ENCODE measurements around the gene INSR.
A peak's percentile ranks its signal among the peaks of the same experiment; 100 is the strongest.

Gene INSR

DNA sequence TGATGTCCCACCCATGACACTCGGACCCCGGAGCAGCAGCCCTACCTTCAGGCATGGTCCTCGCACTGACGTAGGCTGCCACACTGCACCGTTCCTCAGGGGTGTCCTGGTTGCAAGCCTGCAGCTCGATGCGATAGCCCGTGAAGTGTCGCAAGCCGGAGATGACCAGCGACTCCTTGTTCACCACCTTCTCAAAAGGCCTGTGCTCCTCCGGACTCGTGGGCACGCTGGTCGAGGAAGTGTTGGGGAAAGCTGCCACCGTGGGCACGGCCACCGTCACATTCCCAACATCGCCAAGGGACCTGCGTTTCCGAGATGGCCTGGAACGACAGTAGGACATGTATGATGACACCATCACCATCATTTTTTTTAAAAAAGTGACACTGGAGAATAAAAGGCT is 151.4 kb downstream of the INSR start:
- DNase-seq (ENCODE audit: low spot score): no peak

DNA sequence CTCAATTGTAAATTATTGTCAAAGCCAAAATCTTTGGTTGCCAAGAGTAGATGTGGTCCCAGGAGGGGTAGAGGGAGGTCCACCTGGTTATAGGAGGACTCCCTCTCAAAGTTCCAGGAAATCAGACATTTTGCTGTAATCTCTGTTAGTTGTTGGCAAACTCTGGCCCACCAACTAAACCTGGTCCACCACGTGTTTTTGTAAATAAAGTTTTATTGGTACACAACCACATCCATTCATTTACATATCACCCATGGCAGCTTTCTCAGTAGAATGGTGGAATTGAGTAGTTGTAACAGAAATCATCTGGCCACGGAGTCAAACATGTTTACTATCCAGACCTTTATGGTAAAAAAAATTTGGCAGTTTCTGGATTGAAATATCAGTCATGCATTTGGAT is 154.1 kb downstream of the INSR start:
- DNase-seq (ENCODE audit: low spot score): no peak

GRCh38 chr19:7139095-7139494 is 155.1 kb downstream of the INSR start:
- DNase-seq (ENCODE audit: low spot score): no peak

DNA sequence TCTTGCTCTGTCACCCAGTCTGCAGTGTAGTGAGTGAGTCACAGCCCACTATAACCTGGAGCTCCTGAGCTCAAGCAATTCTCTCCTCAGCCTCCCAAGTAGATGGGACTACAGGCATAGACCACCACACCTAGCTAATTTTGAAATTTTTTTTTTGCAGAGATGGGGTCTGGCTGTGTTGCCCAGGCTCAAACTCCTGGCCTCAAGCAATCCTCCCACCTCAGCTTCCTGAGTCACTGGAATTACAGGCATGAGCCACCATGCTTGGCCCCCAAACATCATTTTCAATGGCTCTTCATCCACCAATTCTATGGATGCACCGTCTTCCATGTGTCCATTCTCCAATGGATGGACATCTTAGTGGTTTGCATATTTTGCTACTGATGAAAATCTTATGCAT is 155.8 kb downstream of the INSR start:
- no peak for DNase-seq (ENCODE audit: low spot score)

- no peak for DNase-seq (ENCODE audit: low spot score)
These were observed 157.1 kb downstream of the INSR start for GRCh38 chr19:7137120-7137519.

GRCh38 chr19:7132054-7132453 is 162.2 kb downstream of the INSR start:
- DNase-seq (ENCODE audit: low spot score): no peak

GRCh38 chr19:7130043-7130442 is 164.2 kb downstream of the INSR start:
- DNase-seq (ENCODE audit: low spot score): no peak

GRCh38 chr19:7126132-7126531 is 168.1 kb downstream of the INSR start:
- DNase-seq (ENCODE audit: low spot score): no peak

GRCh38 chr19:7125221-7125620 is 169.0 kb downstream of the INSR start:
- DNase-seq (ENCODE audit: low spot score): no peak

- no peak for DNase-seq (ENCODE audit: low spot score)
These were observed 169.4 kb downstream of the INSR start for GRCh38 chr19:7124782-7125181.

- no peak for DNase-seq (ENCODE audit: low spot score)
These were observed 171.5 kb downstream of the INSR start for GRCh38 chr19:7122701-7123100.

- DNase-seq (ENCODE audit: low spot score): no peak
These were observed 173.7 kb downstream of the INSR start for GRCh38 chr19:7120499-7120898.

GRCh38 chr19:7119582-7119981 is 174.6 kb downstream of the INSR start:
- no peak for DNase-seq (ENCODE audit: low spot score)

DNA sequence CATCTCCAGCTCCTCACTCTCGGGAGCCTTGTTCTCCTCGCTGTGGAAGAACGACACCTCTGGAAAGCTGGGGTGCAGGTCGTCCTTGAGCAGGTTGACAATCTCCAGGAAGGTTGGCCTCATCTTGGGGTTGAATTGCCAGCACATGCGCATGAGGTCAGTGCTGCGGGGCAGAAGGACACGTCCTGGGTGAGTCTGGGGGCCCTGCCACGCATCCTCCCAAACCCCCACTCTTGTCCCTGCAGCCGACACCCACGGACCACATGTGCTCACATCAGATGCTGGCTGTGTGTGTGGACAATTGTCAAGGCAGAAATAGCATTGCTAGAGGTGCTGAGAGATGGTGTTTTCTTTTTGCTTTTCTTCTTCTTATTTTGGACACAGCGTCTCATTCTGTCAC is 177.0 kb downstream of the INSR start:
- DNase-seq (ENCODE audit: low spot score): no peak

GRCh38 chr19:7115721-7116120 is 178.5 kb downstream of the INSR start:
- DNase-seq (ENCODE audit: low spot score): peak; percentile 97

GRCh38 chr19:7113233-7113632 is 181.0 kb downstream of the INSR start:
- DNase-seq (ENCODE audit: low spot score): no peak

DNA sequence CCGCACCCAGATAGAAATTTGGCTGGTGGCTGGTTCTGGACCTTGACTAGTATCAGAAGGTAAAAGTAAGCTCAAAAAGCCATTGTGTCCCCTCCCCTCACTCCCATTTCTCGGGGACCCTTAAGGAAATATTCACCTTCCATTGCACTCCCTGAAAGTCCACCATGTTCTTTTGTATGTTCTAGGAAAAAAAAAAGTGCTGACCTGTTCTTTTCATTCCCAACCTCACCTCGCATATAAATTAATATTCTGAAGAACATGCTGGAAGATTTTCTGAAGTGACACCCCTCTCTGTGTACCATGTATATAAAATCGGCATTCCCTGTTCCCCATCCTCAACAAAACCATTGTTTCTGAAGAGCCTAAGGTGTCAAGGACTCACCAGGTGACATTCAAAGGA is 181.5 kb downstream of the INSR start:
- no peak for DNase-seq (ENCODE audit: low spot score)

DNA sequence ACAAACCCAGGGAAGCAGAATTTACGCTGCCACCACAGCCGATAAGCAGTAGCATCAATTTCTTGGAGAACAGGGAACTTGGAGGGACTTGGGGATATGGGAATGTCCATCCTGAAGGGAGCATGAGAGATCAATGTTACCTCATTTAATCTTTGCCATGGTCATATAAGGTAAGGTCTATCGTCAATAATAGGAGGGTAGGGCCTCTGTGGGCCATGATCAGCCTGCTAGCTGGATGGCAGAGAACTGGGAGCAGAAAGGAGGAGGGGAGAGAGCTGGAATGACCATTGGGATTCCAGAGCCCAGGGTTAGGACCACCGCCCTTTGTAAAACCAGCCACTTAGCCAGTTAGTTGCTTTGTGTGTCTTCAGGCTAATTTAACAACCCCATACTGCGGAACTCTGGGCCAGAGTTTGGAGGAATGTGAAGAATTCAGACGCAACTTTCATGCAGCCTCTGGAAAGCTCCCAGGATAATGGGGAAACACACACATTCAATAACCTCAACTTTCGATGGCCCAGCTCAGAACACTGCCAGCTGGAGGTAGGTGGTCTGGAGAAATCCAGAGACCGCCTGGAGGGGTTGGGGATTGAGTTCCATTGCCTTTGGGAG is 184.4 kb downstream of the INSR start:
- no peak for DNase-seq (ENCODE audit: low spot score)

DNA sequence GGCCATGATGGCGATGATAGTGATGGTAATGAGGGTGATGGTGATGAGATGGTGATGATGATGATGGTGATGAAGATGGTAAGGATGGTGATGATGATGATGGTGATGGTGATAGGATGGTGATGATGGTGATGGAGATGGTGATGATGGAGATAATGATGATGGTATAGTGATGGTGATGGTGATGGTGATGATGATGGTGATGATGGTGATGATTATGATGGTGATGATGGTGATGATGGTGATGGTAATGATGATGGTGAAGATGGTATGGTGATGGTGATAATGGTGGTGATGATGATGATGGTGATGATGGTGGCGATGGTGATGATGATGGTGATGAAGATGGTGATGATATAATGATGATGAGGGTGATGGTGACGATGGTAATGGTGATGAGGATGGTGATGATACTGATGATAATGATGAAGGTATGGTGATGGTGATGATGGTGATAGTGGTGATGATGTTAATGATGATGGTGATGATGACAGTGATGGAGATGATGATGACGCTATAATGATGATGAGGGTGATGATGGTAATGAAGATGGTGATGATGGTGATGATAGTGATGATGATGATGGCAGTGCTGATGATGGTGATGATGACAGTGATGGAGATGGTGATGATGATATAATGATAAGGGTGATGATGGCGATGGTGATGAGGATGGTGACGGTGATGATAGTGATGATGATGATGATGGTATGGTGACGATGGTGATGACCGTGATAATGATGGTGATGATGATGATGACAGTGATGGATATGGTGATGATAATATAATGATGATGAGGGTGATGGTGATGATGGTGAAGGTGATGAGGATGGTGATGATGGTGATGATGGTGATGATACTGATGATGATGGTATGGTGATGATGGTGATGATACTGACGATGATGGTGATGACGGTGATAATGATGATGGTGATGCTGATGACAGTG is 187.2 kb downstream of the INSR start:
- no peak for DNase-seq (ENCODE audit: low spot score)

DNA sequence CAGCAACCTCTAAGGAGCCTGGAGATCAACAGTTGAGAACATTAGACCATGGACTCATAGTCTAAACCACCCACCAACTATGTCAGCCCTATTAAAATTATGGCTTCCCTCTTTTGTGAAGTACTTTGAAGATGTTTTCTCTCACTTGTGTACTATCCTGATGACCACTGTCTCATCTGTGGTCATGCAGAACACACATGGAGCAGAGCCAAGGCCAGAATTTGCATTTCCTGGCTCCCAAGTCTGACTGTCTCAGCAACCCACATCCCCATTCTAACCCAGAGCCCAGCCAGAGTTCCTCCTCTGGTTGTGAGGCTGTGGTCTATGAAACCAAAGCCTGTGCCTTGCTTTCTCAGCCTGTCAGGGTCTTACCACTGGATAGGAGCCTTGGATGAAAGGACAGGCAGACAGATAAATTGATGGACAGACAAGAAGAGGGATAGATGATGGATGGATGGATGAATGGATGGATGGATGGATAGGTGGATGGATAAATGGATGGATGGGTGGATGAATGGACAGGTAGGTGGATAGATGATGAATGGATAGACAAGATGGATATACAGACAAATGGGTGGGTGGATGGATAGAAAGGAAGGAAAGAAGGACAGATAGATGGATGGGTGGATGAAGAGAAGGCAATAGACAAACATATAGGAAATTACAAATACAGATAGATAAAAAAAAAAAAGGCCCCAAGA is 189.3 kb downstream of the INSR start:
- peak; percentile 52 for DNase-seq (ENCODE audit: low spot score)

DNA sequence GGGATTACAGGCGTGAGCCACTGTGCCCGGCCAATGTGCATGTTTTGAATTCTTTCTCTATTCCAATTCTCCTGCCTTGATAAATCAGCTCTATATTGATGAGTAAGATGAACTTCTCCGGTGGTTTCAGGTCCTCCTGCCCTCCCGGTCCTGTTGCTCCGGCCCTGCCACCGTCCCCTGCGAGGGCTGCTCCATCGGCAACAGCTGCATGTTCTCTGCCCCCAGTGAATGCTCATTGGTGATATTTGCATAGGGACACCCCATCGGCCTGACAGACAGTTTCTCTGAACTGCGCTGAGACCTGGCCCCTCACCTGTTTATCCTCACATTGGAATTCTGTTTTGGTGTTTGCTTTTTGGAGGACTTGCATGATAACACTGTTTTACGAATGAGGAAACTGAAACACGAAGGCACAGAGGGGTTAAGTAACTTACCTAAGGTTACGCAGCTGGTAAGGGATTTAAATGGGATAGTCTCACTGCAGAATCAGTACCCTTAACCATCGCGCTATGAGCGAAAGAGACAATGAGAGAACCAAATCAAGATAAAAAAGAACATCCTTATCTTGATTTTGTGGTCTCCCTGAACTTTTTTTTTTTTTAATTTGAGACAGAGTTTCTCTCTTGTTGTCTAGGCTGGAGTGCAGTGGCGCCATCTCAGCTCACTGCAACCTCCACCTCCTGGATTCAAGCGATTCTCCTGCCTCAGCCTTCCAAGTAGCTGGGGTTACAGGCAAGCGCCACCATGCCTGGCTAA is 192.5 kb downstream of the INSR start:
- no peak for DNase-seq (ENCODE audit: low spot score)

DNA sequence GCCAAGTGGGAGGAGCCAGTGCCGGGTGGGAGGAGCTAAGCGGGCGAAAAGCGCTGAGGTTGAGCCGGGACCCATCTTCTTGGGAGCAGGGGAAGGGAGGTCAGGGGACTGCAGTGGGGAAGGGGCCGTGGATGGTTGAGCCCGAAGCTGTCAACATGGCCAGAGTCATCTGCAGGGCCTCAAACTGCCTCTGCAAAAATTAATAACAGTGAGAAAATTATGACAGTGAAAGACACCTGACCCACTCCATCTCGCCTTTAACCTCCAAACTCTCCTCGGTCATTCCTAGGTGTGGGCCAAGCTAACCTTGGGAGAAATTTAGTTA is 194.7 kb downstream of the INSR start:
- no peak for DNase-seq (ENCODE audit: low spot score)

All from pons (tissue), 1 donor.